DMS 273 (cell line): ENCODE data around the gene MRNIP.

Source experiments
- DNase-seq: peaks from one replicate; lab custom pipeline; 2025; ENCODE audit not compliant: unreplicated experiment; lab: John Stamatoyannopoulos, UW

Gene MRNIP, protein sequence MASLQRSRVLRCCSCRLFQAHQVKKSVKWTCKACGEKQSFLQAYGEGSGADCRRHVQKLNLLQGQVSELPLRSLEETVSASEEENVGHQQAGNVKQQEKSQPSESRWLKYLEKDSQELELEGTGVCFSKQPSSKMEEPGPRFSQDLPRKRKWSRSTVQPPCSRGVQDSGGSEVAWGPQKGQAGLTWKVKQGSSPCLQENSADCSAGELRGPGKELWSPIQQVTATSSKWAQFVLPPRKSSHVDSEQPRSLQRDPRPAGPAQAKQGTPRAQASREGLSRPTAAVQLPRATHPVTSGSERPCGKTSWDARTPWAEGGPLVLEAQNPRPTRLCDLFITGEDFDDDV

DNA sequence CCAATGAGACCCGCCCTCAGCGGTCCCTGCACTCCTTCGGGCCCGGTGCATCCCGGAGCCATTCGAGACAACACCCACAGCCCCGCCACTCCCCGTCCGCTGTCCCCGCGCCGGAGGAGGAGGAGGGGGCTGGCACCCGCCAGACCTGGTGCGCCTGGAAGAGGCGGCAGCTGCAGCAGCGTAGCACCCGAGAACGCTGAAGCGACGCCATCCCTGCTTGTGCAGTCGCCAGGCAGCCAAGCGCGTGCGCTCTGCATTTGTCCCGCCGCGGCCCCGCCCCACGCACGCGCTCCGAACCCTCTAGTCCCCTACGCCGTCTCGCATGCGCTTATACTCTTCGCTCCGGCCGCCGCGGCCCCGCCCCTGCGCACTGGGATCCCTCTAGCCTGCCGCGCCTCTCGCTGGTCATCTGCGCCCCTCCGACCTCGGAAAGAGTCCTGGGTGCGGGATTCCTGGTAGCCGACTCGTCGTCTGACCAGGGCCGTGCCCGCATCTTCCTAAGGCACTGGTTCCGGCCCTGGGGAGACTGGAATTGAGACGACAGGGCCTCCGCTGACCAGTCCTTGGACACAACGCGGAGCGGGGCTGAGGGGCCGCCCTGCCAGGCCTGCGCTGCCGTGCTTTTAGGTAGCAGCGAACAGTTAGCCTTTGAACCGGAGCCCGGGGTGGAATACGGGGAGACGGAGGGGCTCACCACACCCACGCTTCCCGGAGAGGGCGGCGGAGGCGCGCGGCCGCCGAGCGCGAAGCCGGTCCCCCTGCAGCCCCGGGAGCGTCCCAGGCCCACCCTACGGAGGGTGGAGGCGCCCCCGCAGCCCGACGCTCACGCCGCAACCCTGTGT is at the start of gene MRNIP:
TSS of gene MRNIP (minus strand) at position 232 of the 842 bp plus-strand sequence. CDS start at position 211, 21 bp downstream.
- peak; percentile 99 for DNase-seq

DNA sequence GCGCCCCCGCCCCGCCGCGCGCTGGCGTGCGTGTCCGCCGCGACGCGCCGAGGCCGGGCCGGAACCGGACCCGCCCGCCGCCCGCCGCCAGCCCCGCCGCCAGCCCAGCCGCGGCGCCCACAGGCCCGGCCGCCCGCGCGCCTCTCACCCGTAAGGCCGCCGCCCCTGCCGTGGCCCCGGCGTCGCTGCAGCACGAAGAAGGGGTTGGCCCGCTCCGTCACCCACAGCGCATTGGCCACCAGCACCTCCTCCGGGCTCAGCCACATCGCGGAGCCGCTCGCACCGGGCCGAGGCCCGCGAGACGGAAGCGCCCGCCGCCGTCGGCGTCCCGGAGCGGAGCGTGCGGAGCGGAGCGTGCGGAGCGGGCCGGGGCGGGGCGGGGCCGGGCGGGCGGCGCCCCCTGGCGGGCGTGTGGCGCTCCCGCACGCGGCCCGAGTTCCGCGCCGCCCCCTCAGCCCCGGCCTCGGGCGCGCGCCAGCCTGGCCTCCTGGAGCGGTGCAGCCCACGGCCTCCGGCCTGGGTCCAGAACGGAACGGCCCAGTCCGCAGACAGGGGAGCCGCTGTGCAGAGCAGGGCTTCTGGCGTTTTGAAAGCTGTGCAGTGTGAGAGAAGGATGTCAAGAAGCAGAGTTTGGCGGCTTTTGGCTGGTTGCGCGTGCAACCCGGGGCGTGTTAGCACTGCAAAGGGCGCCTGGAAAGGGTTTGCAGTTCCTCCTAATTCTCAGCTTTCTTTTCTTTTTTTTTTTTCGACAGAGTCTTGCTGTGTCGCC is 49.1 kb upstream of the MRNIP start, which contains the start of gene TBC1D9B:
TSS of gene TBC1D9B (minus strand) at position 342 of the 769 bp plus-strand sequence. CDS start at position 266, 76 bp downstream.
- DNase-seq, result peak; percentile 89

DNA sequence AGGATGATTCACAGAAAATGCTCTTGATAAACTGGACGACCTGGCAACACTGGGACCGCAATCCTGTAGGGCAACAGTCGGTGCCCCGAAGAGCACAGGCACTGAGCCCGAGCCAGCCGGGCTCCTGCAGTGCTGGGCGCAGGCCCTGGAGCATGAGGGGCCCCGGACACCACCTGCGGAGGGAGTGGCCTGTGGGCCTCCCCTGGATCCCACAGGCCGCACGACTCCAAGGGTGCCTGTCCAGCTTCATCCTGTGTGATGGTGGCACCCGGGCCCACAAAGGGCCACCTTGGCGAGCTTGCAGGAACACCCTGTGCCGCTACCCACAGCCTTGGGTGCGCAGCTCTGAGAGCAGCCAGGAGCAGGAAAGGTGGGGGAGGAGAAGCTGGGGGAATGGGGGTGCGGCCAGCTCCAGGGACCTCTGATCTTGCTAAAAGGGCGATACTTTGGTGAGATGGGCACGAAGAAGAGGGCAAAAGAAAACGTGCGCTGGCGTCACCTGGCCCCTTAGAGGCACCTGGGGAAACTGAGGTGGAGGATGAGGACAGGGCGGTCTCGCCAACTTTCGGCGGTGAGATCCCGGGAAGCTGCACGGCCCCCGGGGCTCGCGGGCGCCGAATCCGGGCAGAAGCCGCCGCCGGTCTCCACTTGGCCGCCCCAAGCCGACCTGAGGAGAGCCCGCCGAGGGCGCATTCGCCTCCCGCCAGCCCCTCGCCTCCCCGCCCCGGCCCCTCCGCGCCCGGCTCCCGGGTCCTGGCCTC is 48.4 kb upstream of the MRNIP start:
- peak; percentile 63 for DNase-seq

DNA sequence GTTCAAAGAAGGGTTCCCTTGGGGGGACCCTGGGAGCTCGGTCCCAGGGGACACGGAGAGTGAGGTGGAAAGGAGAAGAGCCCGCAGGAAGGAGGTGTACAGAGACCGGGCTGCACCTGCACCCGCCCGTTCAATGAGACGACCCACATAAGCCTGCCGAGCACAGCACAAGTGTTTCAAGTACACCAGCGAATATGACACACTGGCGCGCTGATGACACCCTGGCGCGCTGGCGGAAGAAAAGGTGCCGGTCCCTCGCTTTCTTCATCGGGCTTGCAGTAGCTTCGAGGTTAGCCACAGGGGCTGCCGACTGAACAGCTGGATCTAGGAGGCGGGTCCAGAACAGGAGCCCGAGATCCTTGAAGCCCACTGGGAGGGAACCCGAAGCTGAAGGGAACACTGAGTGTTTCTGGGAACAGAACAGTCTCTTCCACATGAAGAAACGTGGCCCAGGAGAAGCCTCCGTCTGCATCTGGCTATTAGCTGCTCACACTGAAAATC is 47.7 kb upstream of the MRNIP start:
- peak; percentile 36 for DNase-seq

DNA sequence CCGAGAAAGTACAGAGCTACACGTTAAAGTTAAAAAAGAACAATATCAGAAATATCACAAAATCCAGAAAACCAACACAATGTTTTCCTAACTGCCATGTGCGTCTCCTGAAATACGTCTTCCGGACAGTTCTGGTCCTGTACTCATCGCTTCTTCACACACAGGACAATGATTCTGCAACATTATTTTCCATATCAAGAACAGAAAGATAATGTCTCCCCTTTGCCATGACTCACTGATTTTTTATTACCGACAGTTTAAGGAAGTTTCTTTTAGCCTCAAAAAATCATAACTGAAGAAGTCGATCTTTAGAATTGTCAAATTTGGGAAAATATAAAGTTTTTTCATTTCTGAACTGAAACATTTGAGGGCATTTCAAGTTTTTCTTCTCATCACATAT is 46.5 kb upstream of the MRNIP start:
- no peak for DNase-seq

DNA sequence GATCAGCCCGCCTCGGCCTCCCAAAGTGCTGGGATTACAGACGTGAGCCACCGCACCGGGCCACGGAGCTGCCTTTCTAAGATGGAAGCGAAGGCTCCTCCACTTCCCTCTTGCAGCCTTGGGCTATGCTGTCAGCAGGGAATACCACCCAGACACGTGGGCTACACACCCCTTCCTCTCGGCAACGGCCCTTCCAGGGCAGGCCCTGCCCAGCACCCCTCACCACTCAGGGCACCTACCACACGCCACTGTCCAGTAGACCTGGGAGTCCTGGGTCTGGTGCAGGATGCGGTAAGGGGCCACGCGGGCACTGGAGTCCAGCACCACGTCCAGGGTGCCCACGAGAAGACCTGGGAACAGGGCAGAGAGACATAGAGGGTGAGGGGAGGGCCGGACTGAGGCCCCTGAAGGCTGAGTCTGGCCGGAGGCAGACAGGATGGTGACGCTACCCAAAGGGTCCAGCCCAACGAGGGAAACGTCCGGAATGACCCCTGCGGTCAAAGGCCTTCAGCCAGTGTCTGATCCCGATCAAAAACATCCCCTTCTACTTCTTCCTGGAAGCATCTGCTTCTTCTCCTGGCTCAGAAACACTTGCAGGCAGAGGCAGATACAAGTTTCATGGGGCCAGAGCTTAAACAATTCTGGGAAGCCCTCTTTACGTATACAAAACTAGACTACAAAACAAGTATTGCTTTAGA is 46.0 kb upstream of the MRNIP start:
- DNase-seq, result no peak

DNA sequence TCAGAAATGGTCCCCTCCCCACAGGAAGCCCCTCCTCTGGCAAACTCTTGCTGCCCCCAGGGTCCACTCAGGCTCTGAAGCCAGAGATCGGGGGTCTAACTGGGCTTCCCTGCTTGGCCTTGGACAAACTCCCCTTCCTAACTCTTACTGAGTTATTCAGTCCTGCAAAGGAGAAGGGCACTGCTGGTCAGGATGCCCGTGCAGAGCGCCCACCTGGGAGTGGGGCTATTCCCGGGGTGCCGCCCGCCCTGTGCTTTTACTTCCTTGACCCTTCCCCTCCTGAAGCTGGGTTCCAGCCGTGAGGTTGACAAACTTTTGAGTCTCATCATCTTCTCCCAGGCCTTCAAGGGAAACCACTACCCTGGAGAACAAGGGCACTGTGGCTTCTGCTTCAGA is 44.1 kb upstream of the MRNIP start:
- DNase-seq, result no peak

DNA sequence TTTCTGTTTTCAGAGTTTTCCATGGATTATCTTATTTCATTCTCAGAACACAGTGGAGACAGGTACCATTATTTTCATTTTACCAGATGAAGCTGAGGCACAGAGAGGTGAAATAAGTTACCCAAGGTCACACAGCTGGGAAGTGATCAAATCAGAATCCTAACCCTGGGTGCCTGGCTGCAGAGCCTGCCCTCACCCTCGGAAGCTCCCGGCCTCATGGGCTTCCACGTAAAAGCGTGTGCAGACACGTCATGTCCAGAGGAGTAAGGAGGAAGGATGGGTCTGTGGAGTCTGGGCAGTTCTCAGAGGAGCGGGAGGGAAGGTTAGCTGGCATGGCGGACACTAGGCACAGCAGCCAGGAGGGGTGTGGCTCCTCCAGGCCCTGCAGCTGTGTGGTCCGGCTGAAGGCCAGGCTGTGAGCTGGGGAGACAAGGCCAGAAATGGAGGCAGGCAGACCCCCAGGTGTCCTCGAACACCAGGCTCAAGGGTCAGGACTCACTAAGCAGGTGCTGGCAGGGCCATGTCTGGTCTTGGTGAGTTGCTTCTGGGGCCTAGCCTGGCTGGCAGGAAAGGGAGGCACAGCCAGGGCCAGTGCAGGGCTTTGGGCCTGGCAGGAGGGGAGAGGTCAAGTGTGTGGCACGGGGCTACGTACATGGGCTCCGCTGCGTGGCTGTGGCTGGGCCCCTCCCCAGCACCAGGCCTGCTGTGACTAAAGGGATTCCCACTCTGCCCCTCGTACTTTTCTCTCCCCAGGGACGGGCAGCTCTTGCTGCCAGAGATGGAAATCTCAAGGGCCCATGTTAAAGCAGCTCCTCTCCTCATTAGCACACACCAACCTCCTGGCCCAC is 43.5 kb upstream of the MRNIP start:
- DNase-seq, result no peak

DNA sequence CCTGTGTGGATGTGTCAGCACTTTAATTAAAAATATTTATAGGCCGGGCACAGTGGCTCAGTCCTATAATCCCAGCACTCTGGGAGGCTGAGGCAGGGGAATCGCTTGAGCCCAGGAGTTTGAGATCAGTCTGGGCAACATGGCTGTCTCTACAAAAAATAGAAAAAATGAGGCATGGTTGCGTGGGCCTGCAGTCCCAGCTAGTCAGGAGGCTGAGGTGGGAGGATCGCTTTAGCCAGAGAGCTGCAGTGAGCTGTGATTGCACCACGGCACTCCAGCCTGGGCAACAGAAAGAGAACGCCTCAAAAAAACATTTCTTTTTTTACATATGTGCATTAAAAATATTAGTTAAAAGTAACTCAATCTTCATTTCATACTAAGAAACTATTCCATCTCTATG is 42.8 kb upstream of the MRNIP start:
- DNase-seq, result no peak

DNA sequence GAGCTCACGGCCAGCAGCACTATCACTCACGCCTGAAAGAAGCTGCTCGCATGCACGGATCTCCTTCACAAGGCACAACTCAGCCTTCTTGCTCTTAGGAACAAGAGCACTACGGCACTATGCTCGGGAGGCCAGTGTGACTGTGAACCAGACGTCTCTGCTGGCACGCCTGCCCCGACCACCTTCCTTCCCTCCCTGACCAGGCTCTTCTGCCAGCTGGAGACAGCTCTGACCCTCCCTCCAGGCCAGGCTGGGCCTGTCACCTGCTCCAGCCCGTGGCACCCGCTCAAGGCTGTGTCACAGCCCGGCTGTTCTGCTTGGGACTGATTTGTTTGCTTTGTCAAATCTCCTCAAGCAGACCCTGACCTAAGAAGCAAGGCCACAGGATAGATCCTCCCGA is 42.1 kb upstream of the MRNIP start:
- DNase-seq, result no peak

DNA sequence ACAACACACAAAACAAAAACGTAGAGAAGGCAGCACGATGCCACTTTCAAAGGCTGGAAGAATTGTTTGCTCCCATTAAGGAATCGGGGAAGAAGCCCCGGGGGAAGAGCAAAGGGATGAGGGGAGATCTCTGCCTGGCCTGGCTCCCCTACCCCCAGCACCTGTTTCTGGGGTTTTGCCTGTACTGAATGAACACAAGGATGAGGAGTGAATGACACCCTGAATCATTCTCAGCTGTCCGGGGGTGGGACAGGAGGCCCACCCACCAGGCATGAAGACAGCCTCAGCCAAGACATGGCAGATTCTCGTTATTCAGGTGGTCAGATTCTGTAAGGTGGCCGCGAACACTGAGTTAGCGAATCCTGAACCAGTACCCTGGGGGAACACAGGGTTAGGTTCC is 41.6 kb upstream of the MRNIP start:
- no peak for DNase-seq

DNA sequence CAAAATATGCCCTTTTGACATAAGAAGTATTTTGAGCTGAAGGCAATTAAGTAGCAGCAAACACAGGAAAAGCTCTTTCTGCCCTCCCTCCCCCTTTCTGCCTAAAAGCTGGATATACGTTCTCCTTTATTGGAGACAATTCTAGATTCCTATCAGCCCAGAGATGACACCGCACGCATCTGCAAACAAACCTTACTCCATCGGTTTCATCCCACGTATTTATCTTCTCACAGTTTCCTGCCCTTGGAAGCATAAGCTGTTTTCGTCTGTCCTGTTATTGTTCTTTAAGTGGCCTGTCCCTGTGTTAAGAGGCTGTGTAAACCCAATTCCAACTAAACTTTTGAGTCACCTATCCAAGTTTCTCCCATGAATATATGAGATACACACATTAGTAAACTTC is 37.2 kb upstream of the MRNIP start:
- DNase-seq, result no peak

DNA sequence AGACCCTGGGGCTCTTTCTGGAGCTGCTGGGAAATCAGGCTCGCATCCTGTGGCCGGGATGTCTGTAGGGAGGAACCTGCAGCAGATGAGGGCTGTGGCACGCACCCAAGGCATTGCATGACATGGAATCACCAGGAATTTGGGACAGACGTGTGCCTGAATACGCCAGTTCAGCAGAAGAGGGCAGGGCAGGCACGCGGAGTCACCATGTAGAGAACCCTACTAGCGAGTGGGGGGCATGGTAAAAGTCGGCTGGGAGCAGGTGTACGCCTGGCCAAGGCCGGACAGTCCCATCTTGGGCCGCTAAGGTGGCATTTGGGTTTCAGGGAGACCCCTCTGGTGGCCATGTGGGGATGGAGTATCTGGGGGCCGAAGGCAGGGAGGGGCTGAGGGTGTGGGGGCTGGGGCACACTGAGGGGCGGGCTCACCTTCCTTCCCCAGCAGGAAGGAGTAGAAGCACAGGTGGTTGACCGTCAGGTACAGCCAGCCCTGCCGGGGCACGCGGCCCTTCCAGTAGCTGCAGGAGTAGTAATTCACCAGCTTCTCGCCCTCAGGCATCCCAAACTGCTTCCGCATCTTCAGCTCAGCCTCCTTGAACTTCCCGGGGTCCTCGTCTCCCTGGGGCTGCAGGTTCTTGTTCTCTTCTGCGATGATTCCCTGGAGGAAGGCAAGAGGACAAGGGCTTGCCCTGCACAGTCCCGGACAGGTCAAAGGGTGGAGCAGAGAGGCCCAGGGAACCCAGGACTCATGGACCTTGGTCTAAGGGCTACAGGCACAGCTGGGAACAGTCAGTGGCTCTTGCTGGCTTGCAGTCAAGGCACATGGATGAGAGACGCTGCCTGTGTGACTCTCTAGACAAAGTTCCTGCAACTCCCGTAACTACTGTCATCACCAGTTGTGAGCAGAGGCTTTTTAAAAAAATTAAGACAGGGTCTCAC is 35.6 kb upstream of the MRNIP start:
- no peak for DNase-seq

DNA sequence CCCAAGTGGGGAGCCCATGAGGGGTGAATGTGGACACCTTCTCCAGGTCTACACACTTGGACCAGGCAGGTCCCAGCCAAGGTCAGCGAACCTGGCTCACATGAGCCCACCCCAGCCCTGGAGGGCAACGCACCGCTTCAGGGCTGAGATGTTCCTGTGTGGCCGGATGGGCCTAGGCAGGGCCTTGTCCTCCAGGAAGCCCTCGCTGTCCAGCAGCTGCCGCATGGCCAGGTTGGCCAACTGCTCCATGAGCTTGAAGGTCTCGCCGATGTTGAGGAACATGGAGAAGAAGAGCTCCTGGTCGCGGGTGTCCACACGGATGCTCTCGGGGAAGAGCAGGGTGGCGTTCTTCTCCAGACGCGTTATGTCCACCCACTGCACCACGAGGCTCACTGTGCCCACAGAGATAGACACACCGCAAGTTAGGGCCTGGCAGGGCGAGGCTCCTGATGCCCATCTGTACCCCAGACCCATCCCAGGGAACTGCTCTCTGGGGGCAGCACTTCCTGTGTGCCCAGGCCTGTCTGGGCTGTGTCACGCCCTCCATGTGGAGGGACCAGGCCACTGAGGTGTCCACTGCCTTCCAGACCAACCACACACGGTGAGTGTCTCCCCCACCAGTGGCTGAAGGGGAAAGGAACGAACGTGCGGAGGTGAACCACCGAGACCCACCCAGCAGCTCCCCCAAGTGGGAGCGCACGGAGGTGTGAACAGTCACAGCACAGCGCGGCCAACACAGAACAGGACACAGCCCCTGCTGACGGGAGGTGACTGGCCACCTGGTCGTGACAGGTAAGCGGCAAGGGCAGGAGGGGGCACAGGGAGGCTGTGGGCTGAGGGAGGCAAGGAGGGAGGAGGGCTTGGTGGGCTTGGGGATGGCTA is 34.7 kb upstream of the MRNIP start:
- DNase-seq, result no peak

DNA sequence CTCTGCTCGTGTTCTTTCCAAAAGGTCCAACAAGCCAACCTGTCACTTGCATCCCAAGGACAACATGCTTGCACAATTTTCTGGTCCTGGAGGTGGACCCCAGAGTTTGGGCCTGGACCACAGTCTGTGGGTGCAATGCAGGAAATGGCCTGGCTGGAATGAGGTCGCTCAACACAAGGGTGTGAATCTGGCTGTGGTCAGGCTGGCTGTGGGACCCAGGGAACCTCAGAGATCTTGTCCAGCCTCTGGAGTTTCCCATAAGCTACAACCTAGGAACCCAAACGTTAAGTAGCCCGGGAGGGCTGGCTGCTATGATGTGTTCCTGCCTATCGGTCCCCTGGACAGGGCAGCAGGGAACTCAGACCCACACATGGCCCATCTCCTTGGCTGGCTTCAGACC is 33.6 kb upstream of the MRNIP start:
- no peak for DNase-seq

DNA sequence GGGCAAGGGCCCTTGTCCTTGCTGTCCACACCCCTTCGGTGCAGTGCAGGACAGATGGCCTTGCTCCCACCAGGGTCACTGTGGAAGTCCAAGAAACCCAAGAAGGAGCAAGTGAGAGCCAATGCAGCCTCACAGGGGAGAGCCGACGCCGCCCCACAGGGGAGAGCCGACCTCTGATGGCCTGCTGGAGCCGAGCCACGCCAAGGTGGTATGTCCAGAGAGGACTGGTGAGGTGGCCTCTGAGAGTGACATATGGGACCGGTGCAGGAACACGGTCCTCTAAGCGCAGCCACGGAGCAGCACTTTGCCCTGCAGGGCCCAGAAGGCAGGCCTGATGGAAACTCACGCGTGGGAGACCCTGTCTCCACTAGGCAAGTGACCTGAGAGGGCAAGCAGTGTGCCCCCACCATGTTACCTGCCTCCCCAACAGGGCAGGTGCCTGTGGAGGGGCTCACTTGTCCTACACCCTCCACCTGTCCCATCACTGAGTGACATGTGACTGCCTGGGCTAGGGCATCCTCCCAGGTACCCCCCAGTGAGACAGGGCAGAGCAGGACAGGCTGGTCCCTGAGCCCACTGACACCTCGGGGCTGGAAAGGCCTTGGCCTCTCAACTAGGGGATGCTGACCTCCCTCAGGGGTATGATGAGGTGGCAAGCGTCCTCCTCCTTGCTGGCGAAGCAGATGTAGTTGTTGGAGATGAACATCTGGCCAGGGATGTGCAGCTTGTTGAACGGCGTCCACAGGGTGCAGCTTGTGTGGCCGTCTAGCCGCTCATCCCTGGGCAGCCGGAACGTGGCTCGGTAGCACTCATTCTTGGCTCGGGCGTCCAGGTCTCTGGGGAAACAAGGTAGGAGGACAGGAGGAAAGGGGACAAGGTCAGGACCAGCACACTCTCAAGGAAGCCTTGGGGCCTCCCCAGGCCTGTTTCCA is 32.4 kb upstream of the MRNIP start:
- no peak for DNase-seq
